Mesendoderm (in vitro differentiated cells): ENCODE data around the gene ARRDC3.

Experiments
- DNase-seq: peaks from one replicate; pipeline ENCODE4 v3.0.0; 2013
- H2AK5ac ChIP-seq: 2 replicates; pipeline ENCODE4 v1.6.1; 2013; ENCODE audit warnings: low read length, inconsistent platforms
- H2BK120ac ChIP-seq: 2 replicates; pipeline ENCODE4 v1.6.1; 2013; ENCODE audit warnings: low read depth, mild to moderate bottlenecking, low read length, moderate library complexity, mixed read lengths
- H2BK15ac ChIP-seq: replicated peaks from 2 replicates; pipeline ENCODE4 v1.6.1; 2013; ENCODE audit warnings: low read depth, mild to moderate bottlenecking, moderate library complexity
- H2BK5ac ChIP-seq: 2 replicates; pipeline ENCODE4 v1.6.1; 2013; ENCODE audit warnings: low read length, inconsistent platforms
- H3K18ac ChIP-seq: 2 replicates; pipeline ENCODE4 v1.6.1; 2013; ENCODE audit warnings: mild to moderate bottlenecking, low read length, mixed read lengths
- H3K23ac ChIP-seq: one replicate; pipeline ENCODE4 v1.6.1; 2013; ENCODE audit warnings: low read length
- H3K27ac ChIP-seq: 2 replicates; pipeline ENCODE4 v1.5.1; 2013; ENCODE audit warnings: low read depth, mild to moderate bottlenecking, inconsistent platforms, low read length, moderate library complexity
- H3K27me3 ChIP-seq: 2 replicates; pipeline ENCODE4 v1.6.1; 2013; ENCODE audit warnings: low read length, control low read depth, mild to moderate bottlenecking, inconsistent platforms; ENCODE audit not compliant: insufficient read depth, poor library complexity
- H3K36me3 ChIP-seq: 2 replicates; pipeline ENCODE4 v1.6.1; 2013; ENCODE audit warnings: low read length, inconsistent platforms; ENCODE audit not compliant: control insufficient read depth, insufficient read depth
- H3K4ac ChIP-seq: one replicate; pipeline ENCODE4 v1.6.1; 2013; ENCODE audit warnings: low read depth, mild to moderate bottlenecking, low read length, moderate library complexity
- H3K4me1 ChIP-seq: 2 replicates; pipeline ENCODE4 v1.6.1; 2013; ENCODE audit warnings: low read depth, low read length, inconsistent platforms; ENCODE audit not compliant: control insufficient read depth
- H3K4me2 ChIP-seq: 2 replicates; pipeline ENCODE4 v1.6.1; 2013; ENCODE audit warnings: low read length
- H3K4me3 ChIP-seq: 2 replicates; pipeline ENCODE4 v1.5.1; 2013; ENCODE audit warnings: mild to moderate bottlenecking, low read length
- H3K56ac ChIP-seq: one replicate; pipeline ENCODE4 v1.6.1; 2013; ENCODE audit warnings: low read length
- H3K79me1 ChIP-seq: 2 replicates; pipeline ENCODE4 v1.6.1; 2013; ENCODE audit warnings: low read length, inconsistent platforms
- H3K79me2 ChIP-seq: 2 replicates; pipeline ENCODE4 v1.6.1; 2013; ENCODE audit warnings: mild to moderate bottlenecking, low read length; ENCODE audit not compliant: control insufficient read depth, insufficient read depth
- H3K9ac ChIP-seq: 2 replicates; pipeline ENCODE4 v1.6.1; 2013; ENCODE audit warnings: low read length, inconsistent platforms
- H4K5ac ChIP-seq: one replicate; pipeline ENCODE4 v1.6.1; 2013; ENCODE audit warnings: low read length
- H4K8ac ChIP-seq: one replicate; pipeline ENCODE4 v1.6.1; 2013; ENCODE audit warnings: low read depth, mild to moderate bottlenecking, control low read depth, low read length, moderate library complexity
- WGBS: extraction: QIAGEN DNeasy Blood & Tissue Kit; methylation state at CpG from one replicate; pipeline ENCODE4 v1.1.7; 2013; ENCODE audit warnings: low lambda C conversion rate, missing lambda C conversion rate; ENCODE audit not compliant: insufficient coverage; ENCODE audit errors: extremely low coverage; 5-methylcytosine and 5-hydroxymethylcytosine counted together

Gene ARRDC3

GRCh38 chr5:91382530-91383026 is 539 bp downstream of the ARRDC3 start:
- DNase-seq = peak; percentile 55

GRCh38 chr5:91381774-91382359 is 1.2 kb downstream of the ARRDC3 start:
- H3K18ac ChIP-seq = no peak overlapping the region
- no peak overlapping the region for H3K23ac ChIP-seq
- H3K4me2 ChIP-seq = peak overlapping the region; percentile 2
- WGBS = no CpG with 5 or more reads among the region's 10 CpGs
- H3K27ac ChIP-seq = no peak overlapping the region
- peak; percentile 94 for DNase-seq
- H3K4me3 ChIP-seq = peak overlapping the region; percentile 11
- no peaks in the 10 kb centered on the region for H3K27me3 ChIP-seq
- no peaks in the 10 kb centered on the region for H3K36me3 ChIP-seq
- no peak overlapping the region for H2AK5ac ChIP-seq
- no peaks in the 10 kb centered on the region for H3K79me1 ChIP-seq
- H2BK15ac ChIP-seq = no peak overlapping the region
- H4K8ac ChIP-seq = no peak overlapping the region
- H3K56ac ChIP-seq = peak overlapping the region; percentile 26
- H4K5ac ChIP-seq = no peak overlapping the region
- no peaks in the 10 kb centered on the region for H3K4me1 ChIP-seq
- no peak overlapping the region for H2BK120ac ChIP-seq
- no peak overlapping the region for H2BK5ac ChIP-seq
- H3K9ac ChIP-seq = peak overlapping the region; percentile 60
- H3K4ac ChIP-seq = no peak overlapping the region
- peaks cover 2% of the 10 kb centered on the region for H3K79me2 ChIP-seq

More at GRCh38 chr5:91382530-91383026, 539 bp downstream of the ARRDC3 start:
- no peaks in the 10 kb centered on the region for H3K4me1 ChIP-seq
- H2BK120ac ChIP-seq = no peak overlapping the region
- peak overlapping the region; percentile 79 for H3K9ac ChIP-seq
- peak overlapping the region; percentile 71 for H3K56ac ChIP-seq
- H3K79me1 ChIP-seq = no peaks in the 10 kb centered on the region
- H3K23ac ChIP-seq = no peak overlapping the region
- no peaks in the 10 kb centered on the region for H3K36me3 ChIP-seq
- H2BK15ac ChIP-seq = no peak overlapping the region
- H4K5ac ChIP-seq = no peak overlapping the region
- H3K4me2 ChIP-seq = peak overlapping the region; percentile 63
- peaks cover 2% of the 10 kb centered on the region for H3K79me2 ChIP-seq
- no peak overlapping the region for H3K27ac ChIP-seq
- no peak overlapping the region for H3K4ac ChIP-seq
- no peak overlapping the region for H4K8ac ChIP-seq
- no CpG with 5 or more reads among the region's 14 CpGs for WGBS
- H3K18ac ChIP-seq = no peak overlapping the region
- no peaks in the 10 kb centered on the region for H3K27me3 ChIP-seq
- peak overlapping the region; percentile 65 for H3K4me3 ChIP-seq
- no peak overlapping the region for H2BK5ac ChIP-seq
- H2AK5ac ChIP-seq = no peak overlapping the region

DNA sequence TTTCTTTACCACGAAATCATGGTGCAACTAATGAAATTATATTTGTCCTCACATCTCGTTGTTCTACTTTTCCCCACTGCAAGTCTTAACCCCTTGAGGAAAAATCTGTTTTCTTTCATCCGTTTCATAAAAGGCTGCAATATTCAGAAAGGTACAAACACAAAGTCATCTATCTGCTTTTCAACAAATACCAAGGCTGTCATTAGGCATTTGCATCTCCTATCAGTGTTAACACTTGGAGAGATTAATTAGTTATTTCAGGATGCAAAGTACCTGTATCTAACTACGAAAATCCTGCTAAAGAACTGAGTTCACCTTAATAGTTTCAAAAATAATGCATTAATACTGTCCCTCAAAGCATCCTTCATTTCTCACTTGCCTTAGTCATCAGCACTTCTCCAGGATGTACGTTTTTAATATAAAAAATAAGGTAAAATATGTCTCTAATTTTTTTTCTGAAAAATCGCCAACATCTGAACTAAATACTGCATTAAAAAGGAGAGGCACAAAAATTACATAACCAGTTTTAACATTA is 1.8 kb downstream of the ARRDC3 start:
- no CpG with 5 or more reads among the region's 6 CpGs for WGBS
- Histone ChIP-seq H3K56ac (peak overlapping the region; percentile 61), H3K79me2 (peaks cover 2% of the 10 kb centered on the region), H3K27ac (no peak overlapping the region), H2BK15ac (no peak overlapping the region), H3K4me2 (peak overlapping the region; percentile 50), H3K18ac (no peak overlapping the region), H2BK5ac (no peak overlapping the region), H3K36me3 (no peaks in the 10 kb centered on the region), H3K79me1 (no peaks in the 10 kb centered on the region), H4K5ac (no peak overlapping the region), H3K4me1 (no peaks in the 10 kb centered on the region), H2AK5ac (no peak overlapping the region), H2BK120ac (no peak overlapping the region), H3K4me3 (peak overlapping the region; percentile 38), H3K9ac (peak overlapping the region; percentile 66), H3K23ac (no peak overlapping the region), H3K27me3 (no peaks in the 10 kb centered on the region), H4K8ac (no peak overlapping the region), H3K4ac (no peak overlapping the region)
- DNase-seq = no peak

GRCh38 chr5:91380491-91381238 is 2.5 kb downstream of the ARRDC3 start:
- Histone ChIP-seq H3K4me2 (peak overlapping the region; percentile 91), H2BK15ac (no peak overlapping the region)

GRCh38 chr5:91379914-91380490 is 3.1 kb downstream of the ARRDC3 start:
- H2AK5ac ChIP-seq = no peak overlapping the region
- peak overlapping the region; percentile 43 for H3K4ac ChIP-seq
- DNase-seq = peak; percentile 98
- no peaks in the 10 kb centered on the region for H3K79me1 ChIP-seq
- no peak overlapping the region for H2BK15ac ChIP-seq
- H2BK120ac ChIP-seq = no peak overlapping the region
- H3K18ac ChIP-seq = peak overlapping the region; percentile 89
- peak overlapping the region; percentile 91 for H3K56ac ChIP-seq
- peak overlapping the region; percentile 83 for H3K4me3 ChIP-seq
- no peaks in the 10 kb centered on the region for H3K4me1 ChIP-seq
- peak overlapping the region; percentile 23 for H3K4me2 ChIP-seq
- H3K9ac ChIP-seq = peak overlapping the region; percentile 93
- H4K8ac ChIP-seq = no peak overlapping the region
- H2BK5ac ChIP-seq = no peak overlapping the region
- no peaks in the 10 kb centered on the region for H3K27me3 ChIP-seq
- no peak overlapping the region for H3K23ac ChIP-seq
- peaks cover 2% of the 10 kb centered on the region for H3K79me2 ChIP-seq
- H3K27ac ChIP-seq = peak overlapping the region; percentile 95
- no peak overlapping the region for H4K5ac ChIP-seq
- no peaks in the 10 kb centered on the region for H3K36me3 ChIP-seq
- no CpG with 5 or more reads among the region's 65 CpGs for WGBS

More at GRCh38 chr5:91380491-91381238, 2.5 kb downstream of the ARRDC3 start:
- Histone ChIP-seq H2BK5ac (peak overlapping the region; percentile 77), H2AK5ac (no peak overlapping the region), H3K36me3 (no peaks in the 10 kb centered on the region), H3K23ac (no peak overlapping the region), H3K27me3 (no peaks in the 10 kb centered on the region), H3K18ac (peak overlapping the region; percentile 81), H4K8ac (peak overlapping the region; percentile 16), H3K56ac (peak overlapping the region; percentile 91), H3K4ac (peak overlapping the region; percentile 72), H3K27ac (peak overlapping the region; percentile 76), H2BK120ac (no peak overlapping the region), H3K9ac (peak overlapping the region; percentile 93), H4K5ac (no peak overlapping the region), H3K4me3 (peak overlapping the region; percentile 83), H3K79me2 (peaks cover 2% of the 10 kb centered on the region), H3K4me1 (no peaks in the 10 kb centered on the region), H3K79me1 (no peaks in the 10 kb centered on the region)
- DNase-seq = peak; percentile 98
- WGBS = no CpG with 5 or more reads among the region's 42 CpGs
